K562 (cell line): ENCODE measurements around the gene SCAMP2. TPM values are rescaled to one million over a fixed set of nuclear protein-coding genes. Genes with fewer than 3 reads are reported as not detected.

Experiments
- GABPA ChIP-seq: fragments of 200-800 bp; sonication (Bioruptor generic); conservative IDR thresholded peaks from 2 replicates; pipeline ENCODE4 v1.6.1; 2016; ENCODE audit warnings: low read depth, missing genetic modification characterization, missing compliant biosample characterization
- ZFP30 ChIP-seq: fragments of 250-450 bp; sonication (Bioruptor Pico); IDR thresholded peaks from 2 replicates; pipeline ENCODE4 v1.8.0; 2022; ENCODE audit warnings: moderate library complexity, mild to moderate bottlenecking, inconsistent platforms, borderline replicate concordance
- polyA plus RNA-seq, 8 experiments: library from polyadenylated mRNA; depleted of rRNA in 4 of 8; stranded (reverse) in 5 of 8; unstranded in 3 of 8; fragments of >200 nt; fragmentation: Nextera tagmentation in 2 of 8; fragmentation: Illumina TruSeq in 1 of 8; extraction: Ambion mirVana in 2 of 8; extraction: Trizol in 1 of 8; gene quantifications; 2 replicates each; pipeline versions ENCODE4 v1.2.1 to v1.2.3, GENCODE V29; 2011 to 2014; ENCODE audit warnings: inconsistent platforms in 1 of 8, missing spikeins in 1 of 8
- total RNA-seq, 7 experiments: library from RNA; depleted of rRNA in 6 of 7; stranded (reverse); fragments of >200 nt in 6 of 7; fragmentation: Illumina TruSeq in 2 of 7; extraction: Trizol in 2 of 7; gene quantifications; 2 replicates each; pipeline versions ENCODE4 v1.2.1 to v1.2.3, GENCODE V29; 2011 to 2021; ENCODE audit warnings: low replicate concordance in 1 of 7
- TF ChIP-seq, protein P1 (sequence below): fragments of 450-650 bp; IDR thresholded peaks from 2 replicates; pipeline ENCODE4 v1.6.1; 2017; ENCODE audit warnings: antibody characterized with exemption
- TF ChIP-seq, protein P2 (sequence below): sonication (generic); formaldehyde crosslinking; IDR thresholded peaks from 2 replicates; pipeline ENCODE4 v1.8.1; 2023; ENCODE audit warnings: missing genetic modification reagents, mild to moderate bottlenecking, borderline replicate concordance

The SCAMP2 gene
- total and polyA plus RNA-seq, 9 of the 15 experiments (the other 6 are each of a cell fraction or from before 2014, with no cell fraction given): 5.9 to 61.1 (median 20.1) TPM

DNA sequence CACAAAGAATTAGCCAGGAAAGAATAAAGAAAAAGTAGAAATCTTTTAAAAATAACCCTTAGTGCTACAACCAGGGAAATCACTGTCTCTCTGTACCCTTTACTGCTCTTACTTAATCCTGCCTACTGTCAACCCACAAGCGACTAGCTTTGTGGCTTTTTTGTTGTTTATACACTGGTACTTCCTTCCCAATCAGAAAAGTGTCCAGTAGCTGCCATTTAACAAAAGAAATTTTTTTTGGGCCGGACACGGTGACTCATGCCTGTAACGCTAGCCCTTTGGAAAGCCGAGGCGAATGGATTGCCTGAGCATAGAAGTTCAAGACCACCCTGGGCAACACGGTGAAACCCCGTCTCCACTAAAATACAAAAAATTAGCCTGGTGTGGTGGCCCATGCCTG lies 47.3 kb upstream of the SCAMP2 start (continued):
- TF ChIP-seq, protein P1, sequence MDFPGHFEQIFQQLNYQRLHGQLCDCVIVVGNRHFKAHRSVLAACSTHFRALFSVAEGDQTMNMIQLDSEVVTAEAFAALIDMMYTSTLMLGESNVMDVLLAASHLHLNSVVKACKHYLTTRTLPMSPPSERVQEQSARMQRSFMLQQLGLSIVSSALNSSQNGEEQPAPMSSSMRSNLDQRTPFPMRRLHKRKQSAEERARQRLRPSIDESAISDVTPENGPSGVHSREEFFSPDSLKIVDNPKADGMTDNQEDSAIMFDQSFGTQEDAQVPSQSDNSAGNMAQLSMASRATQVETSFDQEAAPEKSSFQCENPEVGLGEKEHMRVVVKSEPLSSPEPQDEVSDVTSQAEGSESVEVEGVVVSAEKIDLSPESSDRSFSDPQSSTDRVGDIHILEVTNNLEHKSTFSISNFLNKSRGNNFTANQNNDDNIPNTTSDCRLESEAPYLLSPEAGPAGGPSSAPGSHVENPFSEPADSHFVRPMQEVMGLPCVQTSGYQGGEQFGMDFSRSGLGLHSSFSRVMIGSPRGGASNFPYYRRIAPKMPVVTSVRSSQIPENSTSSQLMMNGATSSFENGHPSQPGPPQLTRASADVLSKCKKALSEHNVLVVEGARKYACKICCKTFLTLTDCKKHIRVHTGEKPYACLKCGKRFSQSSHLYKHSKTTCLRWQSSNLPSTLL: no peak
- TF ChIP-seq GABPA (tag): no peak
- TF ChIP-seq, protein P2, sequence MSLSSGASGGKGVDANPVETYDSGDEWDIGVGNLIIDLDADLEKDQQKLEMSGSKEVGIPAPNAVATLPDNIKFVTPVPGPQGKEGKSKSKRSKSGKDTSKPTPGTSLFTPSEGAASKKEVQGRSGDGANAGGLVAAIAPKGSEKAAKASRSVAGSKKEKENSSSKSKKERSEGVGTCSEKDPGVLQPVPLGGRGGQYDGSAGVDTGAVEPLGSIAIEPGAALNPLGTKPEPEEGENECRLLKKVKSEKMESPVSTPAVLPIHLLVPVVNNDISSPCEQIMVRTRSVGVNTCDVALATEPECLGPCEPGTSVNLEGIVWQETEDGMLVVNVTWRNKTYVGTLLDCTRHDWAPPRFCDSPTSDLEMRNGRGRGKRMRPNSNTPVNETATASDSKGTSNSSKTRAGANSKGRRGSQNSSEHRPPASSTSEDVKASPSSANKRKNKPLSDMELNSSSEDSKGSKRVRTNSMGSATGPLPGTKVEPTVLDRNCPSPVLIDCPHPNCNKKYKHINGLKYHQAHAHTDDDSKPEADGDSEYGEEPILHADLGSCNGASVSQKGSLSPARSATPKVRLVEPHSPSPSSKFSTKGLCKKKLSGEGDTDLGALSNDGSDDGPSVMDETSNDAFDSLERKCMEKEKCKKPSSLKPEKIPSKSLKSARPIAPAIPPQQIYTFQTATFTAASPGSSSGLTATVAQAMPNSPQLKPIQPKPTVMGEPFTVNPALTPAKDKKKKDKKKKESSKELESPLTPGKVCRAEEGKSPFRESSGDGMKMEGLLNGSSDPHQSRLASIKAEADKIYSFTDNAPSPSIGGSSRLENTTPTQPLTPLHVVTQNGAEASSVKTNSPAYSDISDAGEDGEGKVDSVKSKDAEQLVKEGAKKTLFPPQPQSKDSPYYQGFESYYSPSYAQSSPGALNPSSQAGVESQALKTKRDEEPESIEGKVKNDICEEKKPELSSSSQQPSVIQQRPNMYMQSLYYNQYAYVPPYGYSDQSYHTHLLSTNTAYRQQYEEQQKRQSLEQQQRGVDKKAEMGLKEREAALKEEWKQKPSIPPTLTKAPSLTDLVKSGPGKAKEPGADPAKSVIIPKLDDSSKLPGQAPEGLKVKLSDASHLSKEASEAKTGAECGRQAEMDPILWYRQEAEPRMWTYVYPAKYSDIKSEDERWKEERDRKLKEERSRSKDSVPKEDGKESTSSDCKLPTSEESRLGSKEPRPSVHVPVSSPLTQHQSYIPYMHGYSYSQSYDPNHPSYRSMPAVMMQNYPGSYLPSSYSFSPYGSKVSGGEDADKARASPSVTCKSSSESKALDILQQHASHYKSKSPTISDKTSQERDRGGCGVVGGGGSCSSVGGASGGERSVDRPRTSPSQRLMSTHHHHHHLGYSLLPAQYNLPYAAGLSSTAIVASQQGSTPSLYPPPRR: no peak
- no peak for TF ChIP-seq ZFP30 (CRISPR knock-in tag)
